Breast epithelium (tissue), 3 donors: ENCODE results near the gene KHK.

ENCODE experiments used
- CTCF ChIP-seq, 3 donors: fragments of 450-650 bp; IDR thresholded peaks; one replicate each; pipeline ENCODE4 v1.5.1; 2016 to 2017; ENCODE audit warnings: antibody characterized with exemption in 3 of 3, mild to moderate bottlenecking in 3 of 3, moderate library complexity in 3 of 3
- POLR2AphosphoS5 ChIP-seq, 3 donors: sonication (generic); formaldehyde crosslinking; IDR thresholded peaks; one replicate each; pipeline ENCODE4 v1.6.1; 2017; ENCODE audit warnings: antibody characterized with exemption in 3 of 3

GRCh38 chr2:27069436-27069835, 17.1 kb upstream of the KHK start:
- TF ChIP-seq CTCF (IDR thresholded peaks at IDR 0.05) (no peak), POLR2AphosphoS5 (IDR thresholded peaks at IDR 0.05) (no peak)
